K562 (cell line): ENCODE results near the gene ANO4. TPM values are rescaled to one million over a fixed set of nuclear protein-coding genes. Genes with fewer than 3 reads are reported as not detected.

Experiments
- ATAC-seq: fragments of 200-7000 bp; cut with Tn5 transposase; 3 replicates; pipeline ENCODE4 v1.9.1; 2020; ENCODE audit warnings: moderate library complexity
- BruUV-seq: library from RNA; stranded (reverse); fragments of 400-500 nt; replicated peaks from 2 replicates; lab custom pipeline; 2021; lab: Mats Ljungman, UMichigan
- CTCF ChIA-PET: fragments of 300-600 bp; formaldehyde crosslinking; extraction: SDS; loops from one replicate; lab custom pipeline; 2021; ENCODE audit warnings: low intra/inter-chr PET ratio; lab: Yijun Ruan, JAX
- POLR2A ChIA-PET: fragments of 300-600, 350-650 bp; sonication (Branson Sonifier 250); formaldehyde crosslinking; extraction: SDS; loops from one replicate; lab custom pipeline; 2021; ENCODE audit warnings: antibody characterized with exemption, inconsistent platforms; lab: Yijun Ruan, JAX
- DNase-seq, 4 experiments: peaks; one replicate each; pipeline versions ENCODE4 v3.0.0 to v3.0.0-alpha.2; 2011 to 2018; ENCODE audit warnings: low spot score in 3 of 4, mixed read lengths in 3 of 4; ENCODE audit errors: extremely low read depth in 1 of 4
- FAIRE-seq: peaks from 2 replicates; lab custom pipeline; 2011; peaks lifted over from hg19 to GRCh38; lab: Jason Lieb, UNC
- H2AFZ ChIP-seq: 2 replicates; pipeline ENCODE4 v1.6.0; 2011; ENCODE audit warnings: low read depth, low read length, control low read depth, inconsistent platforms
- H3K27ac ChIP-seq: fragments of 200-600 bp; 3 replicates; pipeline ENCODE4 v1.8.0; 2011; ENCODE audit warnings: low read depth, mild to moderate bottlenecking, control low read depth, inconsistent platforms, low read length, moderate library complexity, mixed read lengths; ENCODE audit errors: extremely low read depth
- H3K27me3 ChIP-seq, 2 experiments: fragments of 300-600 bp in 1 of 2; 2 replicates in 1 of 2; 3 replicates in 1 of 2; pipeline versions ENCODE4 v1.6.0 to v1.8.0; 2011; ENCODE audit warnings: inconsistent platforms in 2 of 2, low read length in 2 of 2, mild to moderate bottlenecking in 1 of 2, mixed read lengths in 1 of 2, moderate library complexity in 1 of 2; ENCODE audit not compliant: control insufficient read depth in 2 of 2, insufficient read depth in 2 of 2
- H3K36me3 ChIP-seq: fragments of 300-600 bp; 3 replicates; pipeline ENCODE4 v1.8.0; 2011; ENCODE audit warnings: mild to moderate bottlenecking, low read length, inconsistent platforms; ENCODE audit not compliant: control insufficient read depth, insufficient read depth
- H3K4me1 ChIP-seq, 2 experiments: fragments of 200-600 bp in 1 of 2; replicated peaks in 1 of 2; 2 replicates in 1 of 2; 3 replicates in 1 of 2; pipeline versions ENCODE4 v1.5.1 to v1.8.0; 2011; ENCODE audit warnings: inconsistent platforms in 2 of 2, low read length in 2 of 2, mild to moderate bottlenecking in 1 of 2, mixed read lengths in 1 of 2, moderate library complexity in 1 of 2; ENCODE audit not compliant: control insufficient read depth in 2 of 2, insufficient read depth in 2 of 2
- H3K4me2 ChIP-seq: 2 replicates; pipeline ENCODE4 v1.6.1; 2011; ENCODE audit warnings: low read length, control low read depth, inconsistent platforms, mixed read lengths; ENCODE audit not compliant: insufficient read depth
- H3K4me3 ChIP-seq: fragments of 200-600 bp; sonication (generic), shearing (Covaris generic); 2 replicates; pipeline ENCODE4 v1.5.1; 2016; ENCODE audit warnings: control low read depth, inconsistent platforms
- H3K79me2 ChIP-seq: fragments of 200-600 bp; 3 replicates; pipeline ENCODE4 v1.8.0; 2011; ENCODE audit warnings: low read length, inconsistent platforms; ENCODE audit not compliant: control insufficient read depth, insufficient read depth
- H3K9ac ChIP-seq, 2 experiments: 2 replicates each; pipeline versions ENCODE4 v1.6.0 to v1.6.1; 2011; ENCODE audit warnings: low read depth in 2 of 2, low read length in 2 of 2, control low read depth in 1 of 2, inconsistent platforms in 1 of 2, mild to moderate bottlenecking in 1 of 2, mixed read lengths in 1 of 2; ENCODE audit not compliant: insufficient read depth in 1 of 2
- H3K9me1 ChIP-seq: one replicate; pipeline ENCODE4 v1.6.0; 2011; ENCODE audit warnings: inconsistent platforms, mild to moderate bottlenecking, low read length, moderate library complexity; ENCODE audit not compliant: control insufficient read depth, insufficient read depth
- H3K9me3 ChIP-seq: replicated peaks from 2 replicates; pipeline ENCODE4 v1.5.1; 2011; ENCODE audit warnings: low read depth, low read length, inconsistent platforms; ENCODE audit not compliant: control insufficient read depth, insufficient read depth
- H4K20me1 ChIP-seq: replicated peaks from 2 replicates; pipeline ENCODE4 v1.6.1; 2011; ENCODE audit warnings: low read length, inconsistent platforms, mixed read lengths; ENCODE audit not compliant: control insufficient read depth, insufficient read depth
- FOSL1 ChIP-seq: fragments of 200-800 bp; sonication (Bioruptor generic); conservative IDR thresholded peaks from 2 replicates; pipeline ENCODE4 v1.6.1; 2016; ENCODE audit warnings: missing genetic modification characterization, missing compliant biosample characterization
- JUND ChIP-seq, 2 experiments: IDR thresholded peaks; 2 replicates in 1 of 2; 3 replicates in 1 of 2; pipeline ENCODE4 v1.6.1; 2011; ENCODE audit warnings: borderline replicate concordance in 2 of 2, low read depth in 2 of 2, low read length in 2 of 2, improper control_type of control experiment in 1 of 2, missing biosample characterization in 1 of 2, missing genetic modification characterization in 1 of 2, missing genetic modification reagents in 1 of 2
- POLR2A ChIP-seq: fragments of 450-650 bp; conservative IDR thresholded peaks from 2 replicates; pipeline ENCODE4 v1.6.1; 2016
- WGBS: fragments of 100-300 bp; shearing (Covaris generic); methylation state at CpG from one replicate; pipeline ENCODE4 v1.1.6; 2016; ENCODE audit warnings: low coverage, mixed read lengths; ENCODE audit not compliant: insufficient coverage; ENCODE audit errors: missing lambda C conversion rate; 5-methylcytosine and 5-hydroxymethylcytosine counted together
- in situ Hi-C: fragments of 300-500 bp; cut with MboI; formaldehyde crosslinking; loops from 4 replicates; pipeline ENCODE4 v1.15.0; 2018; ENCODE audit warnings: inconsistent platforms, mixed read lengths
- intact Hi-C: fragments of 100-400 bp; cut with micrococcal nuclease; formaldehyde crosslinking; loops from 2 replicates; pipeline ENCODE4 v1.14.2; 2022
- polyA plus RNA-seq, 8 experiments: library from polyadenylated mRNA; depleted of rRNA in 4 of 8; stranded (reverse) in 5 of 8; unstranded in 3 of 8; fragments of >200 nt; fragmentation: Nextera tagmentation in 2 of 8; fragmentation: Illumina TruSeq in 1 of 8; extraction: Ambion mirVana in 2 of 8; extraction: Trizol in 1 of 8; gene quantifications; 2 replicates each; pipeline versions ENCODE4 v1.2.1 to v1.2.3, GENCODE V29; 2011 to 2014; ENCODE audit warnings: inconsistent platforms in 1 of 8, missing spikeins in 1 of 8
- total RNA-seq, 7 experiments: library from RNA; depleted of rRNA in 6 of 7; stranded (reverse); fragments of >200 nt in 6 of 7; fragmentation: Illumina TruSeq in 2 of 7; extraction: Trizol in 2 of 7; gene quantifications; 2 replicates each; pipeline versions ENCODE4 v1.2.1 to v1.2.3, GENCODE V29; 2011 to 2021; ENCODE audit warnings: low replicate concordance in 1 of 7
- TF ChIP-seq, protein P1 (sequence below), 2 experiments: fragments of 450-650 bp in 1 of 2; sonication (generic) in 1 of 2; formaldehyde crosslinking in 1 of 2; IDR thresholded peaks in 1 of 2; conservative IDR thresholded peaks in 1 of 2; 2 replicates each; pipeline versions ENCODE4 v1.6.1 to v1.8.1; 2016 to 2023; ENCODE audit warnings: mild to moderate bottlenecking in 2 of 2, moderate library complexity in 2 of 2, inconsistent platforms in 1 of 2, missing genetic modification reagents in 1 of 2

Gene ANO4
- total and polyA plus RNA-seq, 9 of the 15 experiments (the other 6 are each of a cell fraction or from before 2014, with no cell fraction given): not detected

DNA sequence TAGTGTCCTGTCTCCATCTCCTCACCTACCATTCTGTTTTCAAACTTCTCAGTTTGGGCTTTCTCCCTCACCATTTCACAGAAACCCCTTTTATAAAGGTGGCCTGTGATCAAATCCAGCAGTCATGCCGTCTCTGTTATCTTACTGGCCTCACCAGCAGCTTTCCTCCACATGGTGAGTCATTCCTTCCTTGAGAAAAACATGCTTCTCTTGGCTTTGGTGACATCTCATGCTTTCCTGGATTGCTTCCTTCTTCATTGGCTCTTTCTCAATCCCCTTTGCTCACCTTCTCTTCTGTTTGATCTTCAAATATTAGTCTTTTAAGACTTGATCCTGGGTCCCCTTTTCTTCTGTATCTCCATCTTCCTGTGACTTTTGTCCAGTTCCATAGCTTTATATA is 164.9 kb downstream of the ANO4 start:
- FAIRE-seq (no peak), DNase-seq (peak in 1 of 4 experiments; percentile 7), ATAC-seq (no peak)
- in situ Hi-C loops (no loop called here), intact Hi-C loops (no loop called here)
- Histone ChIP-seq H3K9me3 (no peaks in the 10 kb centered on the region), H3K36me3 (no peaks in the 10 kb centered on the region), H3K4me3 (no peak overlapping the region), H3K9me1 (no peaks in the 10 kb centered on the region), H3K9ac (no peak overlapping the region), H3K27ac (no peak overlapping the region), H2AFZ (no peak overlapping the region), H3K4me1 (no peaks in the 10 kb centered on the region), H4K20me1 (no peaks in the 10 kb centered on the region), H3K79me2 (no peaks in the 10 kb centered on the region), H3K27me3 (no peaks in the 10 kb centered on the region), H3K4me2 (no peak overlapping the region)
- CTCF ChIA-PET: no interaction called here
- POLR2A ChIA-PET: no interaction called here
- 17% methylated on average over 1 of the region's 1 CpG for WGBS
- no TSS peak for BruUV-seq
- TF ChIP-seq POLR2A (no peak), JUND (IDR thresholded peaks at IDR 0.05; ENCODE audit: borderline replicate concordance, low read depth, low read length) (no peak), JUND (tag; IDR thresholded peaks at IDR 0.05; ENCODE audit: borderline replicate concordance, low read depth, low read length) (peak; percentile 47; the same call in 2 of the 3 replicates), FOSL1 (tag) (0 out of 2 replicates have a peak, but pooled peaks have one; percentile 30)
- TF ChIP-seq, protein P1, sequence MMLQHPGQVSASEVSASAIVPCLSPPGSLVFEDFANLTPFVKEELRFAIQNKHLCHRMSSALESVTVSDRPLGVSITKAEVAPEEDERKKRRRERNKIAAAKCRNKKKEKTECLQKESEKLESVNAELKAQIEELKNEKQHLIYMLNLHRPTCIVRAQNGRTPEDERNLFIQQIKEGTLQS (IDR thresholded peaks at IDR 0.05): peak; percentile 36; the same call in 1 of the 2 replicates
- TF ChIP-seq, protein P1 (CRISPR knock-in tag; conservative IDR thresholded peaks at IDR 0.05): no peak
